ENCODE data around the gene RALGAPA2. TPM values are rescaled to one million over a fixed set of nuclear protein-coding genes. Genes with fewer than 3 reads are reported as not detected.

Gene RALGAPA2
- total and polyA plus RNA-seq, 2 of the 13 experiments (the other 11 are each of a cell fraction or from before 2014, with no cell fraction given) = 13.8 to 17.7 TPM

- TF ChIP-seq, protein P1, sequence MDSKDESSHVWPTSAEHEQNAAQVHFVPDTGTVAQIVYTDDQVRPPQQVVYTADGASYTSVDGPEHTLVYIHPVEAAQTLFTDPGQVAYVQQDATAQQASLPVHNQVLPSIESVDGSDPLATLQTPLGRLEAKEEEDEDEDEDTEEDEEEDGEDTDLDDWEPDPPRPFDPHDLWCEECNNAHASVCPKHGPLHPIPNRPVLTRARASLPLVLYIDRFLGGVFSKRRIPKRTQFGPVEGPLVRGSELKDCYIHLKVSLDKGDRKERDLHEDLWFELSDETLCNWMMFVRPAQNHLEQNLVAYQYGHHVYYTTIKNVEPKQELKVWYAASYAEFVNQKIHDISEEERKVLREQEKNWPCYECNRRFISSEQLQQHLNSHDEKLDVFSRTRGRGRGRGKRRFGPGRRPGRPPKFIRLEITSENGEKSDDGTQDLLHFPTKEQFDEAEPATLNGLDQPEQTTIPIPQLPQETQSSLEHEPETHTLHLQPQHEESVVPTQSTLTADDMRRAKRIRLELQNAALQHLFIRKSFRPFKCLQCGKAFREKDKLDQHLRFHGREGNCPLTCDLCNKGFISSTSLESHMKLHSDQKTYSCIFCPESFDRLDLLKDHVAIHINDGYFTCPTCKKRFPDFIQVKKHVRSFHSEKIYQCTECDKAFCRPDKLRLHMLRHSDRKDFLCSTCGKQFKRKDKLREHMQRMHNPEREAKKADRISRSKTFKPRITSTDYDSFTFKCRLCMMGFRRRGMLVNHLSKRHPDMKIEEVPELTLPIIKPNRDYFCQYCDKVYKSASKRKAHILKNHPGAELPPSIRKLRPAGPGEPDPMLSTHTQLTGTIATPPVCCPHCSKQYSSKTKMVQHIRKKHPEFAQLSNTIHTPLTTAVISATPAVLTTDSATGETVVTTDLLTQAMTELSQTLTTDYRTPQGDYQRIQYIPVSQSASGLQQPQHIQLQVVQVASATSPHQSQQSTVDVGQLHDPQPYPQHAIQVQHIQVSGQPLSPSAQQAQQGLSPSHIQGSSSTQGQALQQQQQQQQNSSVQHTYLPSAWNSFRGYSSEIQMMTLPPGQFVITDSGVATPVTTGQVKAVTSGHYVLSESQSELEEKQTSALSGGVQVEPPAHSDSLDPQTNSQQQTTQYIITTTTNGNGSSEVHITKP (CRISPR knock-in tag; IDR thresholded peaks at IDR 0.05; ENCODE audit: low read depth) = no peak
Observed at GRCh38 chr20:20663841-20664240, 48.6 kb downstream of the RALGAPA2 start (continued).

- POLR2A ChIA-PET = no interaction called here
- intact Hi-C loops (cut with micrococcal nuclease; ENCODE audit: unreplicated experiment) (no loop called here), in situ Hi-C loops (cut with HindIII; ENCODE audit: extremely low pct_ligation_motif_present, low pct_unique_long_range_greater_than_20kb) (no loop called here)
- Histone ChIP-seq H3K9me3 (ENCODE audit: low read length) (no peaks in the 10 kb centered on the region), H3K27ac (ENCODE audit: extremely low read length, insufficient read depth, low read length) (no peak overlapping the region), H3K27me3 (ENCODE audit: control insufficient read depth in 1 of 2, insufficient read depth in 2 of 2, low read length in 2 of 2) (no peaks in the 10 kb centered on the region), H3K36me3 (replicated peaks in 1 of 2; ENCODE audit: control insufficient read depth in 1 of 2, insufficient read depth in 2 of 2, low read length in 2 of 2) (no peaks in the 10 kb centered on the region), H3K4me2 (ENCODE audit: low read depth, low read length) (no peak overlapping the region), H3K4me1 (ENCODE audit: insufficient read depth, low read length) (no peaks in the 10 kb centered on the region), H4K20me1 (ENCODE audit: insufficient read depth, low read length) (peaks cover 4% of the 10 kb centered on the region; the same call in 1 of the 2 replicates), H2AFZ (ENCODE audit: low read length) (no peak overlapping the region), H3K79me2 (ENCODE audit: insufficient read depth, low read length) (no peaks in the 10 kb centered on the region), H3K9ac (ENCODE audit: insufficient read depth, low read depth, low read length) (no peak overlapping the region), H3K4me3 (replicated peaks in 1 of 3; ENCODE audit: insufficient read depth in 1 of 3, low read depth in 2 of 3, low read length in 3 of 3) (no peak overlapping the region)
- FAIRE-seq (no peak), ATAC-seq (no peak), DNase-seq (ENCODE audit: low spot score) (no peak)
- 89% methylated on average over 4 of the region's 4 CpGs for WGBS (ENCODE audit: low lambda C conversion rate)
- CTCF ChIA-PET (ENCODE audit: low intra/inter-chr PET ratio, low total read pairs) = no interaction called here
- BruUV-seq (replicated peaks) = no TSS peak
- TF ChIP-seq ATF5 (CRISPR knock-in tag; IDR thresholded peaks at IDR 0.05; ENCODE audit: low read depth) (no peak), ATF2 (CRISPR knock-in tag; IDR thresholded peaks at IDR 0.05) (no peak), MAFK (conservative IDR thresholded peaks at IDR 0.05 in 1 of 2, IDR thresholded peaks at IDR 0.05 in 1 of 2; ENCODE audit: low read length in 2 of 2) (peak; percentile 88), MAFF (IDR thresholded peaks at IDR 0.05; ENCODE audit: low read depth, low read length) (peak; percentile 85)
Observed at GRCh38 chr20:20658871-20659431, 53.5 kb downstream of the RALGAPA2 start.

Data from HepG2 (cell line).